Spleen (tissue), 11 donors: Measurements from ENCODE around the gene TKTL1. TPM values are rescaled to one million over a fixed set of nuclear protein-coding genes. Genes with fewer than 3 reads are reported as not detected.
A peak's percentile ranks its signal among the peaks of the same experiment; 100 is the strongest.

Experiments used
- DNase-seq: peaks from one replicate; pipeline ENCODE4 v3.0.0-alpha.2; 2020
- H3K27ac ChIP-seq, 8 donors: fragments of 200-600 bp; sonication (generic) in 7 of 8; 1 replicate in 4 of 8; 2 replicates in 4 of 8; pipeline versions ENCODE4 v1.5.0 to v1.8.0; 2016 to 2021; ENCODE audit warnings: inconsistent platforms in 4 of 8, mild to moderate bottlenecking in 4 of 8, moderate library complexity in 1 of 8
- H3K27me3 ChIP-seq, 7 donors: fragments of 200-600 bp; sonication (generic) in 6 of 7; replicated peaks in 1 of 7; 1 replicate in 4 of 7; 2 replicates in 3 of 7; pipeline versions ENCODE4 v1.5.0 to v1.8.0; 2016 to 2021; ENCODE audit warnings: inconsistent platforms in 3 of 7, mild to moderate bottlenecking in 1 of 7
- H3K36me3 ChIP-seq, 6 donors: fragments of 200-600 bp; sonication (generic) in 5 of 6; 1 replicate in 4 of 6; 2 replicates in 2 of 6; pipeline versions ENCODE4 v1.5.0 to v1.8.0; 2016 to 2021; ENCODE audit warnings: inconsistent platforms in 2 of 6
- H3K4me1 ChIP-seq, 6 donors: fragments of 200-600 bp; sonication (generic) in 5 of 6; 1 replicate in 3 of 6; 2 replicates in 3 of 6; pipeline versions ENCODE4 v1.5.0 to v1.8.0; 2016 to 2021; ENCODE audit warnings: inconsistent platforms in 3 of 6
- H3K4me3 ChIP-seq, 8 donors: fragments of 200-600 bp; sonication (generic) in 7 of 8; 1 replicate in 4 of 8; 2 replicates in 4 of 8; pipeline versions ENCODE4 v1.5.0 to v1.8.0; 2016 to 2021; ENCODE audit warnings: inconsistent platforms in 4 of 8, mild to moderate bottlenecking in 4 of 8, moderate library complexity in 2 of 8
- H3K9me3 ChIP-seq, 8 donors: fragments of 200-600 bp; sonication (generic) in 7 of 8; 1 replicate in 4 of 8; 2 replicates in 4 of 8; pipeline versions ENCODE4 v1.5.0 to v1.8.0; 2016 to 2021; ENCODE audit warnings: inconsistent platforms in 4 of 8
- CTCF ChIP-seq, 11 experiments: fragments of 200-600 bp in 7 of 11; fragments of 450-650 bp in 4 of 11; sonication (generic) in 4 of 11; IDR thresholded peaks in 8 of 11; conservative IDR thresholded peaks in 3 of 11; 1 replicate in 7 of 11; 2 replicates in 4 of 11; pipeline versions ENCODE4 v1.4.0 to v1.8.0; 2016 to 2021; ENCODE audit warnings: antibody characterized with exemption in 11 of 11, inconsistent platforms in 4 of 11, mild to moderate bottlenecking in 1 of 11
- POLR2A ChIP-seq, 3 donors: fragments of 450-650 bp; IDR thresholded peaks; one replicate each; pipeline ENCODE4 v1.5.1; 2017; ENCODE audit warnings: antibody characterized with exemption in 3 of 3, mild to moderate bottlenecking in 1 of 3
- POLR2AphosphoS5 ChIP-seq, 3 donors: sonication (generic); formaldehyde crosslinking; IDR thresholded peaks; one replicate each; pipeline ENCODE4 v1.5.1; 2017; ENCODE audit warnings: antibody characterized with exemption in 3 of 3
- WGBS, 5 donors: extraction: QIAGEN DNeasy Blood & Tissue Kit in 3 of 5; methylation state at CpG; one replicate each; pipeline versions ENCODE4 v1.1.5 to v1.1.7; 2013 to 2018; 5-methylcytosine and 5-hydroxymethylcytosine counted together
- intact Hi-C: fragments of 100-400 bp; cut with DNase I; formaldehyde crosslinking; loops from one replicate; pipeline ENCODE4 v1.15.0; 2023; ENCODE audit warnings: low total_unique reads
- polyA plus RNA-seq, 3 donors: library from polyadenylated mRNA; stranded (reverse); fragments of 200-250 nt; gene quantifications; one replicate each; pipeline ENCODE4 v1.2.1, GENCODE V29; 2013
- total RNA-seq, 7 donors: library from RNA; depleted of rRNA in 3 of 7; stranded (reverse); fragments of >200 nt in 3 of 7; fragmentation: NEBNext Ultra II Directional in 4 of 7; extraction: Animal tissue kit (Norgen Biotek cat#: 25700) in 4 of 7; gene quantifications; one replicate each; pipeline versions ENCODE4 v1.1.0 to v1.2.1, GENCODE V29; 2016 to 2021
- donor health status: healthy with polysubstance abuse.
- donor health status: DM: no; HTN: no; CAD: no; lungs with moderate emphysema.
- donor health status: DM: no; HTN: no; CAD: no.
- donor health status: Bipolar disorder and iron deficiency.
- donor health status: healthy.
- donor health status: DM: no; HTN: no; CAD: no.
- donor health status: DM: yes; HTN: yes; CAD: no.

The TKTL1 gene
- total and polyA plus RNA-seq, 10 donors: 0.13 to 3.7 (median 0.77) TPM; not detected in 1

- H3K36me3 ChIP-seq: no peaks in the 10 kb centered on the region
- DNase-seq: peak; percentile 58
- no peak overlapping the region for H3K4me3 ChIP-seq
- H3K27me3 ChIP-seq: peaks cover 0 to 15% (median 0%) of the 10 kb centered on the region in 7 donors
- intact Hi-C loops: no loop called here
- TF ChIP-seq POLR2A (IDR thresholded peaks at IDR 0.05): no peak
- no peak for TF ChIP-seq POLR2AphosphoS5 (IDR thresholded peaks at IDR 0.05)
- no peak for TF ChIP-seq CTCF (IDR thresholded peaks at IDR 0.05 in 8 of 11, conservative IDR thresholded peaks at IDR 0.05 in 3 of 11)
- WGBS, 5 donors: 59 to 73% (median 69%) methylated on average over 7 of the region's 7 CpGs
- no peaks in the 10 kb centered on the region for H3K9me3 ChIP-seq
- H3K27ac ChIP-seq: no peak overlapping the region
- H3K4me1 ChIP-seq: peaks cover 0 to 18% (median 2%) of the 10 kb centered on the region in 6 donors
These were observed 25.6 kb downstream of the TKTL1 start for GRCh38 chrX:154321152-154321551.

GRCh38 chrX:154321594-154321993, 26.0 kb downstream of the TKTL1 start:
- H3K27ac ChIP-seq: no peak overlapping the region
- WGBS, 5 donors: 61 to 78% (median 77%) methylated on average over 4 to 10 of the region's 10 CpGs
- no peaks in the 10 kb centered on the region for H3K9me3 ChIP-seq
- H3K27me3 ChIP-seq: peaks cover 0 to 15% (median 0%) of the 10 kb centered on the region in 7 donors
- no peak overlapping the region for H3K4me3 ChIP-seq
- peaks cover 0 to 22% (median 6%) of the 10 kb centered on the region in 6 donors for H3K4me1 ChIP-seq
- H3K36me3 ChIP-seq: no peaks in the 10 kb centered on the region
- DNase-seq: peak; percentile 62
- intact Hi-C loops: no loop called here
- TF ChIP-seq POLR2A (IDR thresholded peaks at IDR 0.05): no peak
- TF ChIP-seq POLR2AphosphoS5 (IDR thresholded peaks at IDR 0.05): no peak

- 76 to 88% (median 79%) methylated on average over 7 to 10 of the region's 10 CpGs for WGBS, 5 donors
- H3K4me1 ChIP-seq: peaks cover 3 to 28% (median 18%) of the 10 kb centered on the region in 6 donors
- intact Hi-C loops: no loop called here
- H3K4me3 ChIP-seq: no peak overlapping the region
- no peaks in the 10 kb centered on the region for H3K9me3 ChIP-seq
- peaks cover 0 to 11% (median 0%) of the 10 kb centered on the region in 7 donors for H3K27me3 ChIP-seq
- no peak overlapping the region for H3K27ac ChIP-seq
- H3K36me3 ChIP-seq: no peaks in the 10 kb centered on the region
- TF ChIP-seq POLR2AphosphoS5 (IDR thresholded peaks at IDR 0.05) (no peak), POLR2A (IDR thresholded peaks at IDR 0.05) (no peak), CTCF (IDR thresholded peaks at IDR 0.05 in 8 of 11, conservative IDR thresholded peaks at IDR 0.05 in 3 of 11) (no peak)
- peak; percentile 27 for DNase-seq
These were observed 27.3 kb downstream of the TKTL1 start for GRCh38 chrX:154322890-154323289.

- no peaks in the 10 kb centered on the region for H3K9me3 ChIP-seq
- H3K4me3 ChIP-seq: no peak overlapping the region
- H3K27ac ChIP-seq: no peak overlapping the region
- 70 to 87% (median 77%) methylated on average over 4 to 7 of the region's 7 CpGs for WGBS, 5 donors
- TF ChIP-seq CTCF (IDR thresholded peaks at IDR 0.05 in 8 of 11, conservative IDR thresholded peaks at IDR 0.05 in 3 of 11) (no peak), POLR2AphosphoS5 (IDR thresholded peaks at IDR 0.05) (no peak), POLR2A (IDR thresholded peaks at IDR 0.05) (no peak)
- peaks cover 4 to 31% (median 20%) of the 10 kb centered on the region in 6 donors for H3K4me1 ChIP-seq
- H3K27me3 ChIP-seq: peaks cover 0 to 8% (median 0%) of the 10 kb centered on the region in 7 donors
- peak; percentile 62 for DNase-seq
- intact Hi-C loops: no loop called here
- H3K36me3 ChIP-seq: no peaks in the 10 kb centered on the region
These were observed 27.9 kb downstream of the TKTL1 start for GRCh38 chrX:154323537-154323936.
